DMS114 treated with DMSO at 0.1 percent for 48 hours (cell line): ENCODE results near the gene MAP6.

Experiments used
- DNase-seq: peaks from one replicate; lab custom pipeline; 2025; ENCODE audit not compliant: unreplicated experiment; lab: John Stamatoyannopoulos, UW

The MAP6 gene

DNA sequence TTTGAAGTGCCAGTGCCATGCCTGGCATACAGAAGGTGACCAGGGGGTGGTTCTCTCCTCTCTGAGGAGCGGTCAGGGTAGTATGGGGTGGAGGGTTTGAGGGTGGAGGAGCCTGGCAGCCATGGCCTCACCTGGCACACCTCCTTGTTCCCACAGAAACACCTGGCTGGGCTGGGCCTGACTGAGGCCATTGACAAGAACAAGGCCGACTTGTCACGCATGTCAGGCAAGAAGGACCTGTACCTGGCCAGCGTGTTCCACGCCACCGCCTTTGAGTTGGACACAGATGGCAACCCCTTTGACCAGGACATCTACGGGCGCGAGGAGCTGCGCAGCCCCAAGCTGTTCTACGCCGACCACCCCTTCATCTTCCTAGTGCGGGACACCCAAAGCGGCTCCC lies 97.2 kb downstream of the MAP6 start:
- no peak for DNase-seq

DNA sequence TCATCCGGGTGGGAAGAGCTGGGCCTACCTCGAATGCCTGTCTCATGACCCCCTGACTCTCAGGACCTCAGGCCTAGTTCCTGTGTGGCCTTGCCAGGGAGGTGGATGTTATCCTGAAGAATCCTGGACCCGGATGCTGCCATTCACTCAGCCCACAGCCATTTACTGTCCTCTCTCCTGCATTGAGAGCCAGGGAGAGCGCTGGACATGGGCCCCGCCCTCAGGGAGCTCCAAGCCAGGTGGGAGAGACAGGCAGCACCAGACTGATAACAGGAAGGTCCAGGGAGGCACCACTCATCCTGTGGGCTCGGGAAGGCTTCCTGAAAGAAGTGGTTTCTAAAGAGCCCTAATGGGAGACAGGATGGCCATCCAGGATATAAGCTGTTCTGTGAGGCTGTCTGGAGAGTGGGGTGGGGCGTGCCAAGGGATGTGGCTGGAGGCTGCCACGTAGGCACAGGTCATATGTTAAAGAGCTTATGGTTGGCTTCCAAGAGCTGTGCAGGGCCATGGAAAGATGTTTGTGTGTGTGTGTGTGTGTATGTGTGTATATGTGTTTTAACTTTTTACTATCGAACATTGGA lies 98.2 kb downstream of the MAP6 start:
- DNase-seq = no peak

GRCh38 chr11:75568616-75569219 lies 100.1 kb downstream of the MAP6 start:
- no peak for DNase-seq

DNA sequence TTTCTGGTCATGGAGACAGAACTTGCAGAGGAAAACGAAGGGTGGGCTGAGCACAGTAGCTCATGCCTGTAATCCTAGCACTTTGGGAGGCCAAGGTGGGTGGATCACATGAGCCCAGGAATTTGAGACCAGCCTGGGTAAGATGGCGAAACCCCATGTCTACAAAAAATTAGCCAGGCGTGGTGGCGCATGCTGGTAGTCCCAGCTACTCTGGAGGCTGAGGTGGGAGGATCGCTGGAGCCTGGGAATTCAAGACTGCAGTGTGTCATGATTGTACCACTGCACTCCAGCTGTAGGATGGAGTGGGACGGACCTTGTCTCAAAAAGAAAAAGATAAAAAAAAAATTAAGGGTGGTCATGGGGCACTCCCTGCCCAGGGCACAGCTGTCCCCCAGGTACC lies 100.9 kb downstream of the MAP6 start:
- DNase-seq = no peak

DNA sequence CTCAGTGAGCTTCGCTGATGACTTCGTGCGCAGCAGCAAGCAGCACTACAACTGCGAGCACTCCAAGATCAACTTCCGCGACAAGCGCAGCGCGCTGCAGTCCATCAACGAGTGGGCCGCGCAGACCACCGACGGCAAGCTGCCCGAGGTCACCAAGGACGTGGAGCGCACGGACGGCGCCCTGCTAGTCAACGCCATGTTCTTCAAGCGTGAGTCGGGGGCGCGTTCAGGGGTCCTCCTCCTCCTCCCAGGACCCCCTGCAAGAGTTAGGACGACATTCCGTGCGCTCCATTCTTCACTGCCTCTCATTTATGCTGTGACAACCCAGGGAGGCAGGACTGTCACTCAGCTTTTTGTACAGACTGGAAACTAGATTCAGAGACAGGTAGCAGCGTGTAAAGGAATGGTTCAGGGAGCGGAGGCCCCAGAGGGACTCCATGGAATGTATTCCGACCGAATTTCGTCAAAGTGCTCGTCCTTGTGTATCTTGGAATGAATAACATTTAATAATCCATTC lies 102.0 kb downstream of the MAP6 start:
- no peak for DNase-seq

GRCh38 chr11:75565916-75566762 lies 102.7 kb downstream of the MAP6 start:
- no peak for DNase-seq

DNA sequence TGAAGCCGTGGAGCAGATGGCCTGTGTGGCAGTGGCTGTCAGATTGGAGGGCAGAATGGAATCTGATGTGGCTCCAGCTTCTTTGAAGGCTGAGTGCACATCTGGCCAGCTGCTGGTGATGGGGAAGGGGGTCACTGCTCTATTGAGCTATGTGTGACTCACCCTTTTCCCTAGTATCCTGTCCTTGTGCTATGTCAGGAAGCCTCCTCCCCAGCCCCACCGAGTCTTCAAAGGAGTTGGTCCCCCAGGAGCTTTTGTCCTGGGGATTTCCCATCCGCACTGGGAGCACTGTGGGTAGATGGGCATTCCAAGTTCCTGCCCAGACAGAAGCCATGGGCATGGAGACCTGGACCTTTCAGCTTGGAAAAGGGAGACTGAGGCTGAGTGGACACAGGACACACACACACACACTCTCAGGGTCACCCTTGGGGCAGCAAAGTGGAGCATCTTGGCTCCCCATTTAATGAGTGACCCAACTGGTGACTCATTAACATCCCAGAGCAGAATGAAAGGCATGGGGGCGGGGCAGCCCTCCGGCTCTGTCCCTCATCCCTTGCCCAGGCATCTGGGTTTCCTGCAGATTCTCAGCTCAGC lies 103.5 kb downstream of the MAP6 start:
- no peak for DNase-seq

DNA sequence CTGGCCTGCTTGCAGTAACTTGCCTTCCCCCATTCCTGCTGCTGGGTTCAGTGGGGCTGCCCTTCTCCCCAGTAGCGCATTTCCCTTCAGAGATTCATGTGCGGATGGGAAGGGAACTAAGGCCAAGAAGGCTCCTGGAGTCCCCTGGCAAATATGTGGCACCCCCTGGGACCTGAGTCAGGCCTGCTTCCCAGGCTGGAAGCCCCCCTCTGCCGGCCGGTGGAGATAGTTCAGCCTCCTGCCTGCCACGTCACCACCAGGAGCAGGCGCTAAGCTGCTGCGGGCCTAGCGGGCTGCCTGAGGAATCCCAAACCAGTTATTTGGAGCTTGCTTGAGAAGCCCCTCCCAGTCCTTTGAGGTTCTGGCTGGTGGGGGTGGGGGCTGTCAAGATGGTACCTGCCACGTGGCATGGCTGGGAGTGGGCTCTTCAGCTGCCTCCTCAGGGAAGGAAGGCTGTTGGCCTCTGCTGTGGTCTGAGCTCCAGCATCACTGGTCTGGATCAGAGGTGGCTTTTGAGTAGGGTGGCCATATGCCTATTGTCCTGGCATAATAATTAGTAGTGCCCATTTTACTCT lies 104.8 kb downstream of the MAP6 start:
- DNase-seq = no peak

DNA sequence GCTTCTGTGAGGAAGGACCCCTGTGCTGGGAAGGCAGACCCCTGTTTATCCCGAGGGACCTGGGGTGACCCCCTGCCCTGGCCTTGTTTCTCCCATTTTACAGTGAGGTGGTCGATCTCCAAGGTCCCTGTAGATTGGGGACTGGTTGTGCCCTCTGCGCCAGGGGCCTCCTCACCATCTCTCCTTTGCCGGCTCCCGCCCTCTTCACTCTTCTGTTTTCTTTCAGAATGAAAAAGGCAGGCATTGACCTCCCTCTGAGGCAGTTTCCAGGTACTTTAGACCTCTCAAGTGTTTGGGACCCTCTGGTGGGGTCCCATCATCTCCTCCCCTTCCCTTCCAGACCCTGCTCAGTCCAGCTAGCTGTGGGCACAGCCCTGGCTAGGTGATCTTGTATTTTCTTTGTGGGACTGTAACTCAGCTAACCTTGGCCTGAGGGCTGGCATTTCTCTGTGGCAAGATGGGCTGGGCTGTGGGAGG lies 105.3 kb downstream of the MAP6 start:
- DNase-seq = no peak

DNA sequence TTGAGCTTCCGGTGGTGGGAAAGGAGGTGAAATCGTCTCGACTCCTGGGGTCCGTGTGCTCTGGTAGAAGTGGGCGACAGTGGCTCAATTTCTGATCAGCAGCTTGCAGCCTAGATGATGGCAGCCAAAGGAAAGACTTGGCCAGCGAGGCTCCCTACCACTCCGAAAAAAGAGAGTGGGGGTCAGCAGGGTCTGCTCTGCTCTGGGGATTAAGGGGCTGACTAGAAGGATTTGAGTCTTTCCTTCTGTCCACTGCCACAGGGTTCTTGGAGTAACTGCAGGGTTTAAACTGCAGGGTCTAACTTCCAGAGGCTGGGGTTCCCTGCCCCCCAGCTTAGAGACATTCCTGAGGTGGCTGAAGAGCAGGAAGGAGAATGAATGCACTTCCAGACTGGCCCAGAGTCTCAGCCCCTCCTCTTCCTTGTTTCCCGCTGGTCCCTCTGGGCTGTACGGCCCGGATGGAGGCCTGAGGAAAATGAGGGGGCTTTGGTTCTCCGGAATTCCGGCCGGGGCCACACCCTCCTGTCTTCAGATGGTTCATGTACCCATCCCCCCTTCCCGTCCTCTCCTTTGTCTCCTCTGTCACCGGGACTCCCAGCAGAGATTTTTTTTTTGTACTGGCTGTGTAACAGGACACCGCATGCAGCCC lies 105.9 kb downstream of the MAP6 start:
- no peak for DNase-seq

- DNase-seq = peak; percentile 63
These were observed 106.6 kb downstream of the MAP6 start, which contains the start of gene SERPINH1 for GRCh38 chr11:75562048-75562835. SERPINH1 (plus strand) TSS chr11:75562253; CDS start chr11:75566350, 4,097 bp downstream.

GRCh38 chr11:75561426-75562047 lies 107.3 kb downstream of the MAP6 start:
- no peak for DNase-seq

GRCh38 chr11:75560644-75561043 lies 108.2 kb downstream of the MAP6 start:
- no peak for DNase-seq

GRCh38 chr11:75558939-75559843 lies 109.6 kb downstream of the MAP6 start:
- DNase-seq = no peak

- no peak for DNase-seq
These were observed 111.0 kb downstream of the MAP6 start for GRCh38 chr11:75557666-75558494.

GRCh38 chr11:75556275-75556674 lies 112.6 kb downstream of the MAP6 start:
- DNase-seq = no peak

DNA sequence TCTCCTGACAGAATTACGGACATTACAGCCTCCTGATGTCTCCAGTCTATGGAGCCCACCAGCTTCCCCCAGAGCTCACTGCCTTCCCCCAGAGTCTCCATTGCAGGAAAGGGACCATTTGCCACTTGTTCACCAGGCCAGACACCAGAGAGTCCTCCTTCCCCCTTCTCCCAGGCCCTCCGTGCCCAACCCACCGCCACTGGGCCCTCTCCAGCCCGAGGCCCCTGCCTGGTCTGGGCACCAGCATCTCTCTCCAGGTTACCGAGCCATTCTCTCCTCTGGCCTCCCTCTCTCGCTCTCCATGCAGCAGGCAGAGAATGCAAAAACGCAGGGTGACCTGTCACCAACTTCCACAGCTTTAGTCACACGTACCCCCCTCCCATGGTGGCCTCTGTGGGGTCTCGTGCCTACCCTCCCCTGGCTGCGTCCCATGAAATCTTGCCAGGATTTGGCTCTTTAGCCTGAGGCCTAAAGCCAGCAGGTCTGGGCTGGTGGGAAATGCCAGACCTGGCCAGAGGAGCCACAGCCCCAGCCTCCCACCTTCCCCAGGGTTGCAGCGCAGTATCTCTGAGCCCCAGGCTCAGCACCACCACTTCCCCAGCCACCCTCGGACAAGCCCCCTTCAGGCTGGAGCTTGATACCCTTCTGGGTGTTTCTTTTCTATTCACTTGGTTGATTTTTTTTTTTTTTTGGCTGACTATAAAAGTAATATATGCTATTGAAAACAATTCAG lies 113.6 kb downstream of the MAP6 start:
- DNase-seq = no peak
